NT2/D1 (cell line): ENCODE data around the gene EXOSC5.
"Not testable (repeated sequence)": the region's sequence is repeated elsewhere in the genome, so short reads cannot be mapped to it uniquely, and the experiment has no call there.

Experiments
- DNase-seq: peaks from one replicate; pipeline ENCODE4 v3.0.0-alpha.2; 2011; ENCODE audit warnings: low read depth, low spot score
- H3K27me3 ChIP-seq: 2 replicates; pipeline ENCODE4 v1.6.0; 2011; ENCODE audit warnings: mild to moderate bottlenecking; ENCODE audit not compliant: insufficient read length, insufficient read depth
- H3K36me3 ChIP-seq: 2 replicates; pipeline ENCODE4 v1.6.1; 2011; ENCODE audit warnings: mild to moderate bottlenecking, low read length, mixed read lengths; ENCODE audit not compliant: insufficient read depth, insufficient read length
- H3K4me1 ChIP-seq: 2 replicates; pipeline ENCODE4 v1.5.1; 2011; ENCODE audit not compliant: insufficient read depth, insufficient read length
- H3K4me3 ChIP-seq: 2 replicates; pipeline ENCODE4 v1.5.1; 2011; ENCODE audit warnings: low read depth; ENCODE audit not compliant: insufficient read length
- H3K9ac ChIP-seq: 2 replicates; pipeline ENCODE4 v1.6.0; 2011; ENCODE audit warnings: low read depth; ENCODE audit not compliant: insufficient read length
- H3K9me3 ChIP-seq: 2 replicates; pipeline ENCODE4 v1.5.1; 2011; ENCODE audit warnings: mild to moderate bottlenecking, low read length; ENCODE audit not compliant: insufficient read depth
- SUZ12 ChIP-seq: IDR thresholded peaks from 2 replicates; pipeline ENCODE4 v1.6.1; 2011; ENCODE audit not compliant: insufficient read length, insufficient read depth; ENCODE audit errors: extremely low read depth
- YY1 ChIP-seq: IDR thresholded peaks from 2 replicates; pipeline ENCODE4 v1.6.1; 2011; ENCODE audit not compliant: insufficient read length, insufficient read depth
- ZNF274 ChIP-seq: IDR thresholded peaks from 2 replicates; pipeline ENCODE4 v1.6.1; 2011; ENCODE audit warnings: mild to moderate bottlenecking, low read depth, low read length

EXOSC5 gene

GRCh38 chr19:41439441-41440222, 42.5 kb upstream of the EXOSC5 start, which contains the start of gene DMAC2:
TSS of gene DMAC2 (minus strand) at chr19:41439912. CDS start at chr19:41439899, 13 bp downstream.
- DNase-seq: peak; percentile 95
- H3K36me3 ChIP-seq: peaks cover 19% of the 10 kb centered on the region
- H3K4me1 ChIP-seq: peaks cover 2% of the 10 kb centered on the region
- H3K4me3 ChIP-seq: peak within 1 kb of the TSS; percentile 96
- TF ChIP-seq ZNF274: no peak
- TF ChIP-seq YY1: peak; percentile 90
- H3K27me3 ChIP-seq: peaks cover 11% of the 10 kb centered on the region
- peak within 1 kb of the TSS; percentile 98 for H3K9ac ChIP-seq
- no peaks in the 10 kb centered on the region for H3K9me3 ChIP-seq

GRCh38 chr19:41437944-41438574, 40.9 kb upstream of the EXOSC5 start:
- H3K9me3 ChIP-seq: no peaks in the 10 kb centered on the region
- H3K9ac ChIP-seq: no peak overlapping the region
- H3K27me3 ChIP-seq: no peaks in the 10 kb centered on the region
- H3K4me1 ChIP-seq: peaks cover 2% of the 10 kb centered on the region
- peaks cover 27% of the 10 kb centered on the region for H3K36me3 ChIP-seq
- H3K4me3 ChIP-seq: no peak overlapping the region
- no peak for DNase-seq
- TF ChIP-seq YY1 (no peak), ZNF274 (no peak), SUZ12 (no peak)

DNA sequence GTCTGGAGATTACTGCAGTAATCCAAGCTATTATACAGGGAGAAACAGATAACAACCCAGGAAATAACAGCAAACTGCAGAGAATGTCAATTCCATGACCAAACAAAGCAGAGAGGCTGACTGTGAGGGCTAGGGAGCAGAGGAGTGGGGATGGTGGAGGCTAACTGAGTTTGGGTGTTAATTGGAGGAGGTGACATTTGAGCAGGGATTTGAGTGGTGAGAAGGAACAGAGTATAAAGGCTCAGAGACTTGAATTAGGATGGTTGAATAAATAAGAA, 39.5 kb upstream of the EXOSC5 start:
- H3K36me3 ChIP-seq: peaks cover 41% of the 10 kb centered on the region
- no peak for DNase-seq
- peaks cover 6% of the 10 kb centered on the region for H3K4me1 ChIP-seq
- TF ChIP-seq ZNF274 (no peak), YY1 (no peak), SUZ12 (no peak)
- no peaks in the 10 kb centered on the region for H3K27me3 ChIP-seq
- H3K9me3 ChIP-seq: no peaks in the 10 kb centered on the region
- no peak overlapping the region for H3K4me3 ChIP-seq
- H3K9ac ChIP-seq: no peak overlapping the region

DNA sequence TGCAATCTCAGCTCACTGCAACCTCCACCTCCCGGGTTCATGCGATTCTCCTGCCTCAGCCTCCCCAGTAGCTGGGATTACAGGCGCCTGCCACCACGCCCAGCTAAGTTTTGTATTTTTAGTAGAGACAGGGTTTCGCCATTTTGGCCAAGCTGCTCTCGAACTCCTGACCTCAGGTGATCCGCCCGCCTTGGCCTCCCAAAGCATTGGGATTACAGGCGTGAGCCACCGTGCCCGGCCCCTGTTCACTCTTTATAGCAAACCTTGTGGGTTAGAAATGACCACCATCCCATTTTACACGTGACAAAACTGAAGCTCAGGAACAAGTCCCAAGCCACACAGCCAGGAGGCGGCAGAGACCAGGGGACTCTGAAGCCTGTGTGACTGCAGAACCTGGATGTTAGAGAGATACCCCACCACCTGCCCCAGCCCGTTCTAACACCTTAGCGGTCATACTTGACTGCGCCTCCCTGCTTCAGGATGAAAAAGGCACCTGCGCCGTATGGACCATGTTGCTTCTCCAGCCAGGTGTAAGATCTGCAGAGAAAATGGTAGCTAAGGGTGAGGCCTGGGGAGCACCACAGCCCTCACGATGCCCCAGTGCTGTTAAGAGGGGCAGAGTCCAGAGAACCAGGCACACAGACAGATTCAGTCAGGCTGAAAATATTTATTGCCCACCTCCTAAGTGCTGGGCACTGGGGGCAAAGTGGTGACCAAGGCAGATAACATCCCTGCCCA, 38.9 kb upstream of the EXOSC5 start:
- Histone ChIP-seq H3K9me3 (no peaks in the 10 kb centered on the region), H3K9ac (no peak overlapping the region), H3K27me3 (no peaks in the 10 kb centered on the region), H3K36me3 (peaks cover 46% of the 10 kb centered on the region), H3K4me3 (no peak overlapping the region), H3K4me1 (peaks cover 8% of the 10 kb centered on the region)
- TF ChIP-seq ZNF274 (no peak), SUZ12 (no peak), YY1 (no peak)
- no peak for DNase-seq

- H3K9me3 ChIP-seq, DNase-seq, H3K9ac ChIP-seq, H3K4me1 ChIP-seq, H3K4me3 ChIP-seq, H3K27me3 ChIP-seq: not testable (repeated sequence)
- peaks cover 52% of the 10 kb centered on the region for H3K36me3 ChIP-seq
Observed at GRCh38 chr19:41435376-41435775, 38.2 kb upstream of the EXOSC5 start.

DNA sequence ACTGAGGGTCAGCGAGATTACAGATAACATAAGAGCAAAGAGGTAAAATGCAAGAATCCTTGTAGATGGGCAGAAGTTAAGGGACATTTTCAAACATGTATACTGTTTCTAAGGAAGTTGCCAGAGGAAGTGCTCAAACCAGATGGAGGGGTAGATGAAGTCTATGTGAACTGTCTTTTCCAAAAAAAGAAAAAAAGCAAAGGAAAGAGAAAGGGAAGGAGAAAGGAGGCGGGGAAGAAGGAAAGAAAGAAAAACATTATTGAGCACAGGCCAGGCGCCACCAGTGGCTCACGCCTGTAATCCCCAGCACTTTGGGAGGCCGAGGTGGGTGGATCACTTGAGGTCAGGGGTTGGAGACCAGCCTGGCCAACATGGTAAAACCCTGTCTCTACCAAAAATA, 37.3 kb upstream of the EXOSC5 start:
- TF ChIP-seq ZNF274 (no peak), YY1 (no peak), SUZ12 (no peak)

GRCh38 chr19:41433171-41433570, 36.0 kb upstream of the EXOSC5 start:
- H3K4me1 ChIP-seq: peaks cover 8% of the 10 kb centered on the region
- peaks cover 53% of the 10 kb centered on the region for H3K36me3 ChIP-seq
- H3K9ac ChIP-seq: no peak overlapping the region
- no peak overlapping the region for H3K4me3 ChIP-seq
- no peaks in the 10 kb centered on the region for H3K27me3 ChIP-seq
- no peak for TF ChIP-seq SUZ12
- no peak for TF ChIP-seq YY1
- no peak for TF ChIP-seq ZNF274
- no peaks in the 10 kb centered on the region for H3K9me3 ChIP-seq
- DNase-seq: no peak

More for the DNA sequence above, 37.3 kb upstream of the EXOSC5 start:
- H3K9me3 ChIP-seq: no peaks in the 10 kb centered on the region
- no peaks in the 10 kb centered on the region for H3K27me3 ChIP-seq
- H3K9ac ChIP-seq: no peak overlapping the region
- H3K4me3 ChIP-seq: no peak overlapping the region
- H3K36me3 ChIP-seq: peaks cover 52% of the 10 kb centered on the region
- peaks cover 8% of the 10 kb centered on the region for H3K4me1 ChIP-seq
- no peak for DNase-seq
